ENCODE measurements around the gene OR52K2.
"Not testable (repeated sequence)": the region's sequence is repeated elsewhere in the genome, so short reads cannot be mapped to it uniquely, and the experiment has no call there.

The OR52K2 gene

GRCh38 chr11:4448995-4449394 is at the start of gene OR52K2:
TSS of gene OR52K2 (plus strand) at chr11:4449295. CDS start at chr11:4449340, 45 bp downstream.
- no peaks in the 10 kb centered on the region for H3K27me3 ChIP-seq (ENCODE audit: control insufficient read depth, insufficient read depth, low read length)
- H3K4me3 ChIP-seq (ENCODE audit: low read depth, low read length), result no peak within 1 kb of the TSS
- H3K4me1 ChIP-seq (ENCODE audit: control insufficient read depth, insufficient read depth, low read length), result no peaks in the 10 kb centered on the region; the same call in 1 of the 2 replicates
- no peaks in the 10 kb centered on the region for H3K36me3 ChIP-seq (ENCODE audit: control insufficient read depth, insufficient read depth, low read length)
- no peak within 1 kb of the TSS for H3K27ac ChIP-seq (ENCODE audit: low read depth, low read length)
- no peak within 1 kb of the TSS for H3K9ac ChIP-seq (ENCODE audit: low read depth, low read length)
- H3K9me3 ChIP-seq (ENCODE audit: control insufficient read depth, insufficient read depth, low read length), result peaks cover 8% of the 10 kb centered on the region; the same call in 1 of the 2 replicates

- not testable (repeated sequence) for H3K36me3 ChIP-seq (ENCODE audit: control insufficient read depth, insufficient read depth, low read length); H3K4me1 ChIP-seq (ENCODE audit: control insufficient read depth, insufficient read depth, low read length); H3K4me3 ChIP-seq (ENCODE audit: low read depth, low read length); H3K9ac ChIP-seq (ENCODE audit: low read depth, low read length); H3K9me3 ChIP-seq (ENCODE audit: control insufficient read depth, insufficient read depth, low read length); H3K27me3 ChIP-seq (ENCODE audit: control insufficient read depth, insufficient read depth, low read length); H3K27ac ChIP-seq (ENCODE audit: low read depth, low read length)
Observed at GRCh38 chr11:4406206-4406605, 42.9 kb upstream of the OR52K2 start.

- H3K9me3 ChIP-seq (ENCODE audit: control insufficient read depth, insufficient read depth, low read length), result no peaks in the 10 kb centered on the region
- no peaks in the 10 kb centered on the region for H3K4me1 ChIP-seq (ENCODE audit: control insufficient read depth, insufficient read depth, low read length)
- H3K27me3 ChIP-seq (ENCODE audit: control insufficient read depth, insufficient read depth, low read length), result no peaks in the 10 kb centered on the region
- H3K36me3 ChIP-seq (ENCODE audit: control insufficient read depth, insufficient read depth, low read length), result no peaks in the 10 kb centered on the region
- H3K4me3 ChIP-seq (ENCODE audit: low read depth, low read length), result no peak overlapping the region
- H3K27ac ChIP-seq (ENCODE audit: low read depth, low read length), result no peak overlapping the region
- no peak overlapping the region for H3K9ac ChIP-seq (ENCODE audit: low read depth, low read length)
Observed at GRCh38 chr11:4416306-4416705, 32.8 kb upstream of the OR52K2 start.

- Histone ChIP-seq H3K9ac (ENCODE audit: low read depth, low read length) (no peak overlapping the region), H3K4me1 (ENCODE audit: control insufficient read depth, insufficient read depth, low read length) (no peaks in the 10 kb centered on the region), H3K9me3 (ENCODE audit: control insufficient read depth, insufficient read depth, low read length) (no peaks in the 10 kb centered on the region), H3K27ac (ENCODE audit: low read depth, low read length) (no peak overlapping the region), H3K4me3 (ENCODE audit: low read depth, low read length) (no peak overlapping the region), H3K36me3 (ENCODE audit: control insufficient read depth, insufficient read depth, low read length) (no peaks in the 10 kb centered on the region), H3K27me3 (ENCODE audit: control insufficient read depth, insufficient read depth, low read length) (no peaks in the 10 kb centered on the region)
Observed at GRCh38 chr11:4416816-4417215, 32.3 kb upstream of the OR52K2 start.

DNA sequence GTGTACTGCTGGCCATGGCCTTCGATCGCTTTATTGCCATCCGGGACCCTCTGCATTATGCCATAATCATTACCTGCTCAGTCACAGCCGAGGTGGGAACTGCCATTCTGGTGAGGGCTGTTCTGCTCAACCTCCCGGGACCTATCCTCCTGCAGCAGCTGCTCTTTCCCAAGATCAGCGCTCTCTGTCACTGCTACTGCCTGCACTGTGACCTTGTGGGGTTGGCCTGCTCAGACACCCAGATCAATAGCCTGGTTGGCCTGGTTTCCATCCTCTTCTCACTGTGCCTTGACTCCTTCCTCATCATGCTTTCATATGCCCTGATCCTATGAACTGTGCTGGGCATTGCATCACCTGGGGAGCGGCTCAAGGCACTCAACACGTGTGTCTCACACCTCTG is 30.7 kb upstream of the OR52K2 start:
- Histone ChIP-seq H3K36me3 (ENCODE audit: control insufficient read depth, insufficient read depth, low read length) (no peaks in the 10 kb centered on the region), H3K4me3 (ENCODE audit: low read depth, low read length) (no peak overlapping the region), H3K9ac (ENCODE audit: low read depth, low read length) (no peak overlapping the region), H3K27me3 (ENCODE audit: control insufficient read depth, insufficient read depth, low read length) (no peaks in the 10 kb centered on the region), H3K9me3 (ENCODE audit: control insufficient read depth, insufficient read depth, low read length) (no peaks in the 10 kb centered on the region), H3K4me1 (ENCODE audit: control insufficient read depth, insufficient read depth, low read length) (no peaks in the 10 kb centered on the region), H3K27ac (ENCODE audit: low read depth, low read length) (no peak overlapping the region)

DNA sequence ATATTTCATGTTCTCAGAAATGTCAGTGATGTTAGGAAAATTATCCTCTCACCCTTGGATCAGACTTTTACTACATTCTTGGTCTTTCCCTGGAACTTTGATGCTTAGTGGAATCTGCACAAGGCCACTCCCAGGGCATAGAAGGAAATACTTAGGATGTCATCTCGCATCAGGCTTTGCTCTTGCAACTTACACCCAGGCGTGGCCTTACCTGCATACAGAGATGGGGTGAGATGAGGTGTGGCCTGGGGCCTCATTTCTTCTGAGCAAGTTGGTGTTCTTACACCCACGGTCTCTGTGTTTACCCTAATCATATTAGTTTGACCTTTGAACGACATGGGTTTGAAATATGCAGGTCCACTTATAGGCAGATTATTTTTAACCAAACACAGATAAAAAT is 19.0 kb upstream of the OR52K2 start:
- H3K27ac ChIP-seq (ENCODE audit: low read depth, low read length), result no peak overlapping the region
- no peaks in the 10 kb centered on the region for H3K9me3 ChIP-seq (ENCODE audit: control insufficient read depth, insufficient read depth, low read length)
- no peak overlapping the region for H3K9ac ChIP-seq (ENCODE audit: low read depth, low read length)
- H3K27me3 ChIP-seq (ENCODE audit: control insufficient read depth, insufficient read depth, low read length), result no peaks in the 10 kb centered on the region
- no peak overlapping the region for H3K4me3 ChIP-seq (ENCODE audit: low read depth, low read length)
- peaks cover 10% of the 10 kb centered on the region; the same call in 1 of the 2 replicates for H3K4me1 ChIP-seq (ENCODE audit: control insufficient read depth, insufficient read depth, low read length)
- no peaks in the 10 kb centered on the region for H3K36me3 ChIP-seq (ENCODE audit: control insufficient read depth, insufficient read depth, low read length)

DNA sequence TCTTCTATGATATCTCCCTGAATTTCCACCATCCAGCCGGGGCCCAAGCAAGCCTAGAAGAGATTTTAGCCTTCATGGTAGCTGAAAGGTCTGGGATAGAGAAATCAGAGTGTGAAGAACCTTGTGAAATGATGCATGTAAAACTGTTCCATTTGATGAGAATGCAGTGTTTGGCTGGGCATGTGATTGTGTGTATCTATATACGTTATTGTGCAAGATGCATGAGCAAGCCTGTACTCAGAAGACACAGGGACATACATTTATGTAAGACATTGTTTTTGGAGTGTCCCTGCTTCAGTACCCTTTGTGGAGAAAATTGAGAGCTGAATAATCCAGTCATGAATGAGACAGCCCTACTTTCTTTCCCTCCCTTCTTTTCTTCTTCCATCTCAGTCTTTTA is 15.2 kb upstream of the OR52K2 start:
- Histone ChIP-seq H3K4me3 (ENCODE audit: low read depth, low read length) (no peak overlapping the region), H3K9me3 (ENCODE audit: control insufficient read depth, insufficient read depth, low read length) (no peaks in the 10 kb centered on the region), H3K27me3 (ENCODE audit: control insufficient read depth, insufficient read depth, low read length) (no peaks in the 10 kb centered on the region), H3K9ac (ENCODE audit: low read depth, low read length) (no peak overlapping the region), H3K4me1 (ENCODE audit: control insufficient read depth, insufficient read depth, low read length) (peaks cover 11% of the 10 kb centered on the region; the same call in 1 of the 2 replicates), H3K36me3 (ENCODE audit: control insufficient read depth, insufficient read depth, low read length) (no peaks in the 10 kb centered on the region), H3K27ac (ENCODE audit: low read depth, low read length) (no peak overlapping the region)

DNA sequence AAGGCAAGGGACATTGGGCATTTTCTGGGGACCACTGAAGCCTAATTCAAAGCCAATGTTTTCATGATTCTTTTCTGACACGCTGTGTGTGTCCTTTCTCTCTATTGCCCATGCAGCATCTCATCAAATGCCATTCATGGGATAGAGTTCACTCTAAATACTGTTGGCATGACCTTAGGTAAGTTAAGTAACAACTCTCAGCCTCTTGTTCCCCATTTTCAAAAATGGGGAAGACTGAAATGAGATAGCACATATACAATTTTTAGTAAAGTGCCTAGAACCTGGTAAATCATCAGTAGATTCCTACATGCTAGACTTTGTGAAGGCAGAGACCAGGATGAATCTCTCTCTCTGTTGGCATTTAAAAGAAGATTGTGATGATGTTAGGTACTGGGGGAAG is 12.7 kb upstream of the OR52K2 start:
- no peak overlapping the region for H3K9ac ChIP-seq (ENCODE audit: low read depth, low read length)
- no peaks in the 10 kb centered on the region for H3K9me3 ChIP-seq (ENCODE audit: control insufficient read depth, insufficient read depth, low read length)
- no peaks in the 10 kb centered on the region for H3K27me3 ChIP-seq (ENCODE audit: control insufficient read depth, insufficient read depth, low read length)
- H3K4me1 ChIP-seq (ENCODE audit: control insufficient read depth, insufficient read depth, low read length), result peaks cover 11% of the 10 kb centered on the region; the same call in 1 of the 2 replicates
- no peaks in the 10 kb centered on the region for H3K36me3 ChIP-seq (ENCODE audit: control insufficient read depth, insufficient read depth, low read length)
- no peak overlapping the region for H3K27ac ChIP-seq (ENCODE audit: low read depth, low read length)
- no peak overlapping the region for H3K4me3 ChIP-seq (ENCODE audit: low read depth, low read length)

GRCh38 chr11:4441515-4441914 is 7.6 kb upstream of the OR52K2 start:
- H3K36me3 ChIP-seq (ENCODE audit: control insufficient read depth, insufficient read depth, low read length), result no peaks in the 10 kb centered on the region
- H3K4me3 ChIP-seq (ENCODE audit: low read depth, low read length), result no peak overlapping the region
- no peak overlapping the region for H3K9ac ChIP-seq (ENCODE audit: low read depth, low read length)
- no peaks in the 10 kb centered on the region for H3K4me1 ChIP-seq (ENCODE audit: control insufficient read depth, insufficient read depth, low read length)
- no peaks in the 10 kb centered on the region for H3K9me3 ChIP-seq (ENCODE audit: control insufficient read depth, insufficient read depth, low read length)
- H3K27ac ChIP-seq (ENCODE audit: low read depth, low read length), result no peak overlapping the region
- no peaks in the 10 kb centered on the region for H3K27me3 ChIP-seq (ENCODE audit: control insufficient read depth, insufficient read depth, low read length)

- no peaks in the 10 kb centered on the region for H3K9me3 ChIP-seq (ENCODE audit: control insufficient read depth, insufficient read depth, low read length)
- H3K36me3 ChIP-seq (ENCODE audit: control insufficient read depth, insufficient read depth, low read length), result no peaks in the 10 kb centered on the region
- H3K27ac ChIP-seq (ENCODE audit: low read depth, low read length), result no peak overlapping the region
- no peaks in the 10 kb centered on the region; the same call in 1 of the 2 replicates for H3K4me1 ChIP-seq (ENCODE audit: control insufficient read depth, insufficient read depth, low read length)
- no peak overlapping the region for H3K4me3 ChIP-seq (ENCODE audit: low read depth, low read length)
- no peak overlapping the region for H3K9ac ChIP-seq (ENCODE audit: low read depth, low read length)
- no peaks in the 10 kb centered on the region for H3K27me3 ChIP-seq (ENCODE audit: control insufficient read depth, insufficient read depth, low read length)
Observed at GRCh38 chr11:4443232-4443891, 5.7 kb upstream of the OR52K2 start.

- Histone ChIP-seq H3K27ac (ENCODE audit: low read depth, low read length) (no peak overlapping the region), H3K4me1 (ENCODE audit: control insufficient read depth, insufficient read depth, low read length) (no peaks in the 10 kb centered on the region; the same call in 1 of the 2 replicates), H3K9ac (ENCODE audit: low read depth, low read length) (no peak overlapping the region), H3K9me3 (ENCODE audit: control insufficient read depth, insufficient read depth, low read length) (peaks cover 14% of the 10 kb centered on the region), H3K36me3 (ENCODE audit: control insufficient read depth, insufficient read depth, low read length) (no peaks in the 10 kb centered on the region), H3K27me3 (ENCODE audit: control insufficient read depth, insufficient read depth, low read length) (no peaks in the 10 kb centered on the region), H3K4me3 (ENCODE audit: low read depth, low read length) (no peak overlapping the region)
Observed at GRCh38 chr11:4453118-4453517, 4.0 kb downstream of the OR52K2 start.

Data from HUES48 (cell line).